ENCODE results near the gene VN1R5.

Gene VN1R5

GRCh38 chr1:247269133-247269532 is 13.3 kb downstream of the VN1R5 start:
- in situ Hi-C loops (cut with MboI; ENCODE audit: low sequenced_read_pairs, unreplicated experiment) = no loop called here
- TF ChIP-seq CTCF (IDR thresholded peaks at IDR 0.05; ENCODE audit: borderline replicate concordance, control extremely low read depth, extremely low read depth, insufficient read depth, missing control alignments) = no peak
- no peak for DNase-seq (ENCODE audit: low spot score)

- no peak for TF ChIP-seq CTCF (IDR thresholded peaks at IDR 0.05; ENCODE audit: borderline replicate concordance, control extremely low read depth, extremely low read depth, insufficient read depth, missing control alignments)
- no peak for DNase-seq (ENCODE audit: low spot score)
- in situ Hi-C loops (cut with MboI; ENCODE audit: low sequenced_read_pairs, unreplicated experiment) = no loop called here
Measured at GRCh38 chr1:247270003-247270402, 14.1 kb downstream of the VN1R5 start.

- DNase-seq (ENCODE audit: low spot score) = no peak
- no peak for TF ChIP-seq CTCF (IDR thresholded peaks at IDR 0.05; ENCODE audit: borderline replicate concordance, control extremely low read depth, extremely low read depth, insufficient read depth, missing control alignments)
- in situ Hi-C loops (cut with MboI; ENCODE audit: low sequenced_read_pairs, unreplicated experiment) = no loop called here
Measured at GRCh38 chr1:247273013-247273412, 17.1 kb downstream of the VN1R5 start.

- DNase-seq (ENCODE audit: low spot score) = no peak
- TF ChIP-seq CTCF (IDR thresholded peaks at IDR 0.05; ENCODE audit: borderline replicate concordance, control extremely low read depth, extremely low read depth, insufficient read depth, missing control alignments) = no peak
- in situ Hi-C loops (cut with MboI; ENCODE audit: low sequenced_read_pairs, unreplicated experiment) = no loop called here
Measured at GRCh38 chr1:247274605-247275256, 18.9 kb downstream of the VN1R5 start.

- DNase-seq (ENCODE audit: low spot score) = no peak
- no peak for TF ChIP-seq CTCF (IDR thresholded peaks at IDR 0.05; ENCODE audit: borderline replicate concordance, control extremely low read depth, extremely low read depth, insufficient read depth, missing control alignments)
- in situ Hi-C loops (cut with MboI; ENCODE audit: low sequenced_read_pairs, unreplicated experiment) = no loop called here
Measured at GRCh38 chr1:247277191-247277590, 21.3 kb downstream of the VN1R5 start.

- no peak for TF ChIP-seq CTCF (IDR thresholded peaks at IDR 0.05; ENCODE audit: borderline replicate concordance, control extremely low read depth, extremely low read depth, insufficient read depth, missing control alignments)
- in situ Hi-C loops (cut with MboI; ENCODE audit: low sequenced_read_pairs, unreplicated experiment) = no loop called here
- DNase-seq (ENCODE audit: low spot score) = no peak
Measured at GRCh38 chr1:247281001-247281574, 25.2 kb downstream of the VN1R5 start.
